H9 (cell line): ENCODE data around the gene VSIR. TPM values are rescaled to one million over a fixed set of nuclear protein-coding genes. Genes with fewer than 3 reads are reported as not detected.

Experiments used
- DNase-seq: peaks from one replicate; pipeline ENCODE4 v3.0.0-alpha.2; 2017
- H2AFZ ChIP-seq: one replicate; pipeline ENCODE4 v1.6.1; 2013; ENCODE audit warnings: mild to moderate bottlenecking, low read length, control low read depth, moderate library complexity
- H2AK5ac ChIP-seq: 2 replicates; pipeline ENCODE4 v1.6.1; 2013; ENCODE audit warnings: low read length, control low read depth, mixed read lengths; ENCODE audit not compliant: insufficient read length
- H2BK120ac ChIP-seq: one replicate; pipeline ENCODE4 v1.6.1; 2013; ENCODE audit warnings: low read depth, mild to moderate bottlenecking, low read length, control low read depth, inconsistent platforms; ENCODE audit not compliant: poor library complexity, severe bottlenecking
- H2BK12ac ChIP-seq: 2 replicates; pipeline ENCODE4 v1.6.1; 2013; ENCODE audit warnings: low read length, control low read depth, mixed read lengths, low read depth; ENCODE audit not compliant: insufficient read length
- H2BK15ac ChIP-seq: 2 replicates; pipeline ENCODE4 v1.6.1; 2013; ENCODE audit warnings: low read depth, low read length, control low read depth
- H2BK20ac ChIP-seq: one replicate; pipeline ENCODE4 v1.6.1; 2013; ENCODE audit warnings: low read depth, mild to moderate bottlenecking, low read length, control low read depth, inconsistent platforms; ENCODE audit not compliant: poor library complexity, severe bottlenecking
- H2BK5ac ChIP-seq: 2 replicates; pipeline ENCODE4 v1.6.1; 2013; ENCODE audit warnings: low read length, control low read depth, mixed read lengths; ENCODE audit not compliant: insufficient read length
- H3K14ac ChIP-seq: 2 replicates; pipeline ENCODE4 v1.6.1; 2013; ENCODE audit warnings: low read length, control low read depth; ENCODE audit not compliant: insufficient read depth
- H3K18ac ChIP-seq: 2 replicates; pipeline ENCODE4 v1.6.1; 2013; ENCODE audit warnings: low read depth, mild to moderate bottlenecking, mixed read lengths, low read length, control low read depth; ENCODE audit not compliant: insufficient read length
- H3K23ac ChIP-seq: 2 replicates; pipeline ENCODE4 v1.6.1; 2013; ENCODE audit warnings: low read length, control low read depth, mixed read lengths, low read depth; ENCODE audit not compliant: insufficient read length
- H3K23me2 ChIP-seq: 2 replicates; pipeline ENCODE4 v1.6.1; 2013; ENCODE audit warnings: low read depth, mild to moderate bottlenecking, mixed read lengths, low read length, control low read depth; ENCODE audit not compliant: insufficient read length, poor library complexity, severe bottlenecking
- H3K27ac ChIP-seq: 2 replicates; pipeline ENCODE4 v1.5.1; 2013; ENCODE audit warnings: low read length, control low read depth, mixed read lengths, low read depth; ENCODE audit not compliant: insufficient read length
- H3K27me3 ChIP-seq: 2 replicates; pipeline ENCODE4 v1.6.1; 2013; ENCODE audit warnings: low read length, control low read depth, inconsistent platforms; ENCODE audit not compliant: insufficient read depth
- H3K4ac ChIP-seq: 2 replicates; pipeline ENCODE4 v1.6.1; 2013; ENCODE audit warnings: low read depth, mild to moderate bottlenecking, control low read depth, inconsistent platforms, low read length, moderate library complexity
- H3K4me1 ChIP-seq: 2 replicates; pipeline ENCODE4 v1.6.1; 2013; ENCODE audit warnings: low read length, control low read depth, inconsistent platforms; ENCODE audit not compliant: insufficient read depth
- H3K4me2 ChIP-seq: 2 replicates; pipeline ENCODE4 v1.6.1; 2013; ENCODE audit warnings: low read length, control low read depth, mixed read lengths; ENCODE audit not compliant: insufficient read length, insufficient read depth
- H3K56ac ChIP-seq: 2 replicates; pipeline ENCODE4 v1.6.1; 2013; ENCODE audit warnings: low read depth, mild to moderate bottlenecking, mixed read lengths, low read length, control low read depth; ENCODE audit not compliant: insufficient read length
- H3K79me1 ChIP-seq: 2 replicates; pipeline ENCODE4 v1.6.1; 2013; ENCODE audit warnings: low read depth, mild to moderate bottlenecking, moderate library complexity, low read length, control low read depth, inconsistent platforms; ENCODE audit not compliant: insufficient read depth, poor library complexity, severe bottlenecking
- H3K79me2 ChIP-seq: 2 replicates; pipeline ENCODE4 v1.6.1; 2013; ENCODE audit warnings: low read length, control low read depth, inconsistent platforms; ENCODE audit not compliant: insufficient read depth
- H3K9ac ChIP-seq: 2 replicates; pipeline ENCODE4 v1.6.1; 2013; ENCODE audit warnings: low read length, control low read depth, mixed read lengths; ENCODE audit not compliant: insufficient read length; ENCODE audit errors: extremely low read depth
- H3K9me3 ChIP-seq: one replicate; pipeline ENCODE4 v1.6.1; 2013; ENCODE audit warnings: low read depth, low read length, inconsistent platforms; ENCODE audit not compliant: control insufficient read depth
- H3T11ph ChIP-seq: one replicate; pipeline ENCODE4 v1.6.1; 2013; ENCODE audit warnings: mild to moderate bottlenecking, low read length, control low read depth, inconsistent platforms
- H4K20me1 ChIP-seq: one replicate; pipeline ENCODE4 v1.6.1; 2013; ENCODE audit not compliant: control insufficient read depth, insufficient read length, insufficient read depth
- H4K5ac ChIP-seq: 2 replicates; pipeline ENCODE4 v1.6.1; 2013; ENCODE audit warnings: low read depth, mild to moderate bottlenecking, mixed read lengths, low read length, control low read depth; ENCODE audit not compliant: insufficient read length
- H4K8ac ChIP-seq: replicated peaks from 2 replicates; pipeline ENCODE4 v1.6.1; 2013; ENCODE audit warnings: low read length, control low read depth, mixed read lengths, low read depth; ENCODE audit not compliant: insufficient read length
- H4K91ac ChIP-seq: 2 replicates; pipeline ENCODE4 v1.6.1; 2013; ENCODE audit warnings: low read depth, mild to moderate bottlenecking, moderate library complexity, mixed read lengths, low read length, control low read depth; ENCODE audit not compliant: insufficient read length
- H3K27ac Mint-ChIP-seq, 3 experiments: 2 replicates in 2 of 3; 3 replicates in 1 of 3; pipeline ENCODE4 v1.8.0; 2020 to 2021; ENCODE audit warnings: mixed read lengths in 3 of 3, mild to moderate bottlenecking in 1 of 3, moderate library complexity in 1 of 3
- H3K27me3 Mint-ChIP-seq: 2 replicates; pipeline ENCODE4 v1.8.0; 2021; ENCODE audit warnings: low read depth, mild to moderate bottlenecking, moderate library complexity, mixed read lengths
- H3K36me3 Mint-ChIP-seq, 3 experiments: 2 replicates in 2 of 3; 3 replicates in 1 of 3; pipeline ENCODE4 v1.8.0; 2020 to 2021; ENCODE audit warnings: low read depth in 3 of 3, mixed read lengths in 3 of 3; ENCODE audit not compliant: insufficient read depth in 1 of 3
- H3K4me1 Mint-ChIP-seq, 2 experiments: 2 replicates each; pipeline ENCODE4 v1.8.0; 2020; ENCODE audit warnings: mixed read lengths in 2 of 2
- H3K4me3 Mint-ChIP-seq, 2 experiments: 2 replicates in 1 of 2; 3 replicates in 1 of 2; pipeline ENCODE4 v1.8.0; 2020 to 2021; ENCODE audit warnings: mild to moderate bottlenecking in 2 of 2, mixed read lengths in 2 of 2, moderate library complexity in 1 of 2
- H3K9me3 Mint-ChIP-seq, 2 experiments: 2 replicates in 1 of 2; 3 replicates in 1 of 2; pipeline ENCODE4 v1.8.0; 2020; ENCODE audit warnings: mild to moderate bottlenecking in 2 of 2, mixed read lengths in 2 of 2, moderate library complexity in 1 of 2
- WGBS: extraction: QIAGEN DNeasy Blood & Tissue Kit; methylation state at CpG from one replicate; pipeline ENCODE4 v1.1.7; 2013; ENCODE audit warnings: missing lambda C conversion rate, low lambda C conversion rate, mixed read lengths; ENCODE audit not compliant: insufficient read length; ENCODE audit errors: extremely low coverage; 5-methylcytosine and 5-hydroxymethylcytosine counted together
- total RNA-seq: library from RNA; stranded (reverse); gene quantifications from 2 replicates; pipeline ENCODE4 v1.2.1, GENCODE V29; 2021
- TF ChIP-seq, protein P1 (sequence below): fragments of 200-600 bp; sonication (generic); conservative IDR thresholded peaks from 3 replicates; pipeline ENCODE4 v1.8.0; 2021; ENCODE audit warnings: antibody characterized with exemption, mild to moderate bottlenecking

VSIR gene
- total RNA-seq, 1 experiment from 2014 or later = 0.11 TPM

DNA sequence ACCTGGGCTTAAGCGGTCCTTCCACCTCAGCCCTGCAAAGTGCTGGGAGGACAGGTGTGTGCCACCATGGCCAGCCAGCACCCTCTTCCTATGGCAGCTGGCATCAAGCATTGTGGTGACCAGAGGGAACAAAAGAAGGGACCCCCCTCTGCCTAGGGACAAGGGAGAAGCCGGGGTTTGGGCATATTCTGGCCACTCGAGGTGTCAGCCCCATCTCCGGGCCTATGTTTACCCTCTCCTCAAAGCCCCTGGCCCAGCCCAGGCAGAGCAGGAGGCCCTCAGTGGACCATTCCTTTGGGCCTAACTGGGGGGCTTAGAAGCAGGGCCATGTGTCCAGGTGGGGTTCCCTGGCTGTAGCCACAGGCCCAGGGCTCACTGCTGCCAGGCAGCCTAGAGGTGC lies 23.9 kb downstream of the VSIR start:
- Histone ChIP-seq H3K4ac (no peak overlapping the region), H3K18ac (no peak overlapping the region), H3K23ac (no peak overlapping the region), H2AFZ (no peak overlapping the region), H3K79me1 (no peaks in the 10 kb centered on the region), H4K8ac (no peak overlapping the region), H3T11ph (no peak overlapping the region), H4K91ac (no peak overlapping the region), H3K14ac (no peak overlapping the region), H3K4me1 (no peaks in the 10 kb centered on the region), H3K9me3 (no peaks in the 10 kb centered on the region), H3K27ac (no peak overlapping the region), H2BK20ac (no peak overlapping the region), H3K56ac (no peak overlapping the region), H3K27me3 (no peaks in the 10 kb centered on the region), H2BK12ac (no peak overlapping the region), H2AK5ac (no peak overlapping the region), H2BK15ac (no peak overlapping the region), H2BK120ac (no peak overlapping the region), H3K23me2 (no peaks in the 10 kb centered on the region), H3K4me2 (no peak overlapping the region), H3K79me2 (no peaks in the 10 kb centered on the region), H3K9ac (no peak overlapping the region), H4K20me1 (no peaks in the 10 kb centered on the region), H2BK5ac (no peak overlapping the region), H4K5ac (no peak overlapping the region)
- Mint-ChIP-seq H3K4me3 (no peak overlapping the region), H3K36me3 (no peaks in the 10 kb centered on the region), H3K27me3 (peaks cover 2% of the 10 kb centered on the region), H3K9me3 (no peaks in the 10 kb centered on the region; a peak in 2 of 5 replicates), H3K4me1 (peaks cover 17 to 41% of the 10 kb centered on the region in 2 experiments), H3K27ac (no peak overlapping the region)
- no CpG with 5 or more reads among the region's 4 CpGs for WGBS
- no peak for DNase-seq
- TF ChIP-seq, protein P1, sequence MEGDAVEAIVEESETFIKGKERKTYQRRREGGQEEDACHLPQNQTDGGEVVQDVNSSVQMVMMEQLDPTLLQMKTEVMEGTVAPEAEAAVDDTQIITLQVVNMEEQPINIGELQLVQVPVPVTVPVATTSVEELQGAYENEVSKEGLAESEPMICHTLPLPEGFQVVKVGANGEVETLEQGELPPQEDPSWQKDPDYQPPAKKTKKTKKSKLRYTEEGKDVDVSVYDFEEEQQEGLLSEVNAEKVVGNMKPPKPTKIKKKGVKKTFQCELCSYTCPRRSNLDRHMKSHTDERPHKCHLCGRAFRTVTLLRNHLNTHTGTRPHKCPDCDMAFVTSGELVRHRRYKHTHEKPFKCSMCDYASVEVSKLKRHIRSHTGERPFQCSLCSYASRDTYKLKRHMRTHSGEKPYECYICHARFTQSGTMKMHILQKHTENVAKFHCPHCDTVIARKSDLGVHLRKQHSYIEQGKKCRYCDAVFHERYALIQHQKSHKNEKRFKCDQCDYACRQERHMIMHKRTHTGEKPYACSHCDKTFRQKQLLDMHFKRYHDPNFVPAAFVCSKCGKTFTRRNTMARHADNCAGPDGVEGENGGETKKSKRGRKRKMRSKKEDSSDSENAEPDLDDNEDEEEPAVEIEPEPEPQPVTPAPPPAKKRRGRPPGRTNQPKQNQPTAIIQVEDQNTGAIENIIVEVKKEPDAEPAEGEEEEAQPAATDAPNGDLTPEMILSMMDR = no peak
